ENCODE results near the gene CDH12.
"Not testable (repeated sequence)": the region's sequence is repeated elsewhere in the genome, so short reads cannot be mapped to it uniquely, and the experiment has no call there.

Gene CDH12

DNA sequence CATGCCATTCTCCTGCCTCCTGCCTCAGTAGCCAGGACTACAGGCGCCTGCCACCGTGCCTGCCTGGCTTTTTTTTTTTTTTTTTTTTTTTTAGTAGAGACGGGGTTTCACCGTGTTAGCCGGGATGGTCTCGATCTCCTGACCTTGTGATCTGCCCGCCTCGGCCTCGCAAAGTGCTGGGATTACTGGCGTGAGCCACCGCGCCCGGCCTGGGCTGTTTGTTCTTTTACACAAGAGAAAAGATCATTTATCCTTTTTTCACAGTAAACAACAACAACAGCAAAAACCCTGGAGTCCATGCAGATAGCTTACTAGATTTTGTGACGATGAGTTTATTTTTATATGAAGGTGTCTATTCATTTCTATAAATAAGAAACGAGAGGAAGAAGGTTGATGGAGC lies 538.1 kb downstream of the CDH12 start:
- not testable (repeated sequence) for DNase-seq (ENCODE audit: low read depth in 2 of 3, low spot score in 1 of 3)

DNA sequence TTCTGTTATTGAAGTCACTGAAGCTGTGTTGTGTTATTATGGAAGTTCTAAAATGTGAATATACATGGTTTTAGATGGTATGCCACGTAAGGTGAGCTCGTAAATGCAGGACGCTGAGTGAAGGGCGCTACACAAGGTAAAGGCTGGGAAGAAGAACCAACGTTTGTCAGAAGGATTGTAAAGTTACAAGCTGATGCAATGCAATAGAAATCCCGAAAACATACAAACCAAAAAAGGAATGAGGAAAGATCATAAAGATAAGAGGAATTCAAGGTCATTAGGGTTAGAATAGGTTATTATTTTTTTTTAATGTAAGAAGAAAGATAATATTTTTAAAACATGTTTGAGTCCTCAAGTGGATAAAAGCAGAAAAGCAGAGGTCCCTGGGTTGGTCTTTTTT lies 538.6 kb downstream of the CDH12 start:
- no peak for DNase-seq (ENCODE audit: low read depth in 2 of 3, low spot score in 1 of 3)

DNA sequence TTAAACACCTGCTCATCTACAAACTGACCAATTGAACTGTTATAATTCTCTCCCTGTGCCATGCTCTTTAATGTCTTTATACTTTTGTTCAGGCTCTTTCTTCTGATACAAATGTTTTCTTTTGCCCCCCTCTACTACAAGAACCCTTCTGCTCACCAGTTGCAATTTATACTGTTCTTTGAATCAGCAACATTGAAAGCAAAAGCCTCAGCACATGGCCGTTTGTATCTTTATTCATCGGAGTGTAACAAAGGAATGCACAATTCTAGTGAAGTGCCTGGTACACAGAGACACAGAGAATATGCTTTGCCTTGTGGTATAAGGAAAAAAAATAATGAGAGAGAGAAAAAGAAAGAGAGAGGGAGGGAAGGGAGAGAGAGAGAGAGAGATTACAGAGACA lies 547.1 kb downstream of the CDH12 start:
- no peak for DNase-seq (ENCODE audit: low read depth in 2 of 3, low spot score in 1 of 3)

DNA sequence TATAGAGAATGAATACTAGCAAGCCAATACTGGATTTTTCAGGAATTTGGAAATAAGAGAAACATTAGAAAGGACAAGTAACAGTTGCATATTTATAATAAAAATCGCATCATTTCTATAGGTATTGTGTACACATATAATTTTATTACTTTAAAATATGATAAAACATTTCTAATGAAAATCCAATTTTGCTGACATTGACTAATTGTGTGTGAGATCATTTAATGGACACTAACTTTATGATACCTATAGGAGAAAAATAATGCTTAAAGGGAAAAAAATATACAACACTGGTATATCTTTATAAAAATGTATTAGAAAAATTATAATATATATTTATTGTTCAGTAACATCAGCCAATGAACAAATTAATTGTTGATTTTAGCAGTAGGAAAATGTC lies 557.3 kb downstream of the CDH12 start:
- DNase-seq (ENCODE audit: low read depth in 2 of 3, low spot score in 1 of 3) = no peak

DNA sequence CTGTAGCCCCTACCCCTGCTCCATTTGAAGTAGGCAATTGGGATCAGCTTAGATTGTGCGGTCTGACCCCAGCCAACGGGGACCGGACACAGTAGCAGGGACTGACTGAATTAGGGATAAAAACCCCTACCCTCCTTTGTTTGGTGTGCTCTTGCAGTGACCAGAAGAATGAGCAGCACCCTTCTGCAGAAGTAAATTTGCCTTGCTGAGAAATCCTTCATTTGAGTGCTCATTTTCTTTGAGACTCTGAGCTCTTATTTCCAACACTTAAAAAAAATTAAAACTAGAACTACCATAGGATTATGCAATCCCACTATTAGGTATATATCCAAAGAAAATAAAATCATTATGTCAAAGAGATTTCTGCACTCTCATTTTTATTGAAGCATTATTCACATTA lies 560.0 kb downstream of the CDH12 start:
- DNase-seq (ENCODE audit: low read depth in 2 of 3, low spot score in 1 of 3) = no peak

DNA sequence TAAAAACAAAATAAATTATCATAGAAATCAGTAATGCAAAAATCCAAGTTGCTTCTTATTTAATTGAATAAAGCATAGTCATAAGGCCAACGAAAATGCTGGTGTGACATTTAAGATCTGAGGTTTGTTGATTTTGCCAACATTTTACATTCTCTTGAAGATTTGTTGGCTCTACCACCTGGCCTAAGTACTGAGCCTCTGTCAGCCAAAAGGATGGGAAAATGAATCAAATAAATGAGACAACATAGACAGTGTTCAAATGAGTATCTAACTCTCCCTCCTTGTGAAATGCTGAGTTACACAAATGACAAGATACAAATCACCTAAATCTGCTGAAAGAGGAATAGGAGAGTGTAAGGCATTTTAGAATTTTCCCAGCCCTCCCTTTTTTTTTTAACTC lies 575.0 kb downstream of the CDH12 start:
- no peak for DNase-seq (ENCODE audit: low read depth in 2 of 3, low spot score in 1 of 3)

DNA sequence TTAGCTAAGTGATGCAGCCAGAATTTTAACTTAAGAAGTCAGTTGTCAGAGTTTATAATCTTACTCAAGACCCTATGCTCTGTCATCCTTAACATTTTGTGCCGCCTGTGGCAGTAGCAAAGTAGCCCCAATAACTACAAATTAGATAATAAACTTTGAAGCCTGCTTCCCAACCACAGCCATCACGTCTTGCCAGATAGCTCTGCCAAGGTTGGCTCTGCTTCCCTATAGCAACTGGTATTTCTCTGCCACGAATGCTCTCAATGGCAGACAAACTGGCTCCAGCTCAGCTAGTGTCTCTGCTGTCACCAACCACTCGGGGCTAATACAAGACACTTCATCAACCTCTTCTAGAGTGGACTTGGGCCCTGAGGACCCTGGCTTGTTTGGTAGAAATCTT lies 576.1 kb downstream of the CDH12 start:
- DNase-seq (ENCODE audit: low read depth in 2 of 3, low spot score in 1 of 3) = no peak

DNA sequence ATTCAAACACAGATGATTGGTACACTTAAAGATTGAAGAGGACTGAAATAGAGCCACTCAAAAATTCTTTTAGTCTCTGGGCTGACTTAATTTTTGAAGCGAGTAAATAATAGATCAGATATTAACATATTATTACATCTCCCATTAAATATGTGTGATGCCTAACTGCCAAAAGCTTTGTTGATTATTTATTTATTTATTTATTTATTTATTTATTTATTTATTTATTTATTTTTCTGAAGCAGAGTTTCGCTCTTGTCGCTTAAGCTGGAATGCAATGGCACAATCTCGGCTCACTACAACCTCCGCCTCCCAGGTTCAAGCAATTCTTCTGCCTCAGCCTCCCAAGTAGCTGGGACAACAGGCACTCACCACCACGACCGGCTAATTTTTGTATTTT lies 587.3 kb downstream of the CDH12 start:
- not testable (repeated sequence) for DNase-seq (ENCODE audit: low read depth in 2 of 3, low spot score in 1 of 3)

DNA sequence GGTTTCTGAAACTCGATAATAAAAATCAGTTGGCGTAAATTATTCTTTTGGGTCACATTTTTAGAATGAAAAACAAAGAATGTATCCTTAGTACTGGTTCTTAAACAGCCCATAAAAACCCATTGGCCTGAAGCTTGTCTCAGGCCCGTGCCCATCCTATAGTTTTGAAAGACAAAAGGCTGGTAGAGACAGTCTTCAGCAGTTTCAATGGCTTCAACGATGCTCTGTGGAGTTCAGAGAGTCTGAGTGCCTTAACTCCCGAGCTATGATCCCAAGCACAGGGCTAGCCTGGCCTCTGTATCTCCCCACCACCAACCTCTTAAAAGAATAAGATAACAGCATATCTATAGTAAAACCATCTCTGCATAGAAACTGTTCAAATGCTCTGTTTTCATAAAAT lies 595.0 kb downstream of the CDH12 start:
- DNase-seq (ENCODE audit: low read depth in 2 of 3, low spot score in 1 of 3) = no peak

DNA sequence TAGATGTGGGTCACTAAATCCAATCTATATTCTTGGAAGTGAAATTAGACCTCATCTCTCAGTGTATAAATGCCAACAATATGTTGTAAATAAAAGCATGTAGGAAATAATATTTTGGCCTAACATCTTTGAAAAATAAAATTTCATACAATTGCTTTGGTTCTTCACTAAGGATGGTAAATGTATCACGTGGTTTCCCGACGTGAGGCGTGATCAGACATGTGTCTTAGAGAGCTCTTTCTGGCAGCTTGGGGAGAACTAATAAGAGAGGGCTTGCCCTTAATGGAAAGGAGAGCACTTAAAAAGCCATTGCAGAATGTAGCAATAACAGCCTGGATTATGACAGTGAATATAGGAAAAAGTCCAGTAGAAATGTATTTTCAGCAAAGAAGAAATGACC lies 602.6 kb downstream of the CDH12 start:
- no peak for DNase-seq (ENCODE audit: low read depth in 2 of 3, low spot score in 1 of 3)

DNA sequence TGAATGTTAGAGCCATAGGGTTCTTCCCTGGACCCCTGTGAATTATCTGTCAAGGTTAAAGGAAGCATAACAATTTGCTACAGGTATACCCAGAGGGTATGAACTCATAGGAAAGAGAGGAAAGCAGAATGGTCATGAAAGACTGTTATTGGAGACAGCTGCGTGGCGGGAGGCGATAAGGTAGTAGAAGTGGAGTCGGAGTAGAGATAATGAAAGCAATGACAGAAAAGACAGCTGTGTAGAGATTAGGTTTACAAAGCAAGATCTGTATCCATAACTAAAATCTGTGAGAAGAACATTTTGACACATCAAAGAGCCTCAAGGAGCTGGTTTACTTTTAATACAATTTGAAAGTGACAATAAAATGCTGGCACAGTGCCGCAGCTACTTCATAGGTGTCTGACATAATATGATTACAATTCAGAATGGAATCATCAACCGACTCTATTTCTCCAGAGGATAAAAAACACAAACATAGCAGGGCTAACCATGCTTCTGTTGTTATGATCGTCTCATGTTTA lies 603.9 kb downstream of the CDH12 start:
- no peak for DNase-seq (ENCODE audit: low read depth in 2 of 3, low spot score in 1 of 3)

DNA sequence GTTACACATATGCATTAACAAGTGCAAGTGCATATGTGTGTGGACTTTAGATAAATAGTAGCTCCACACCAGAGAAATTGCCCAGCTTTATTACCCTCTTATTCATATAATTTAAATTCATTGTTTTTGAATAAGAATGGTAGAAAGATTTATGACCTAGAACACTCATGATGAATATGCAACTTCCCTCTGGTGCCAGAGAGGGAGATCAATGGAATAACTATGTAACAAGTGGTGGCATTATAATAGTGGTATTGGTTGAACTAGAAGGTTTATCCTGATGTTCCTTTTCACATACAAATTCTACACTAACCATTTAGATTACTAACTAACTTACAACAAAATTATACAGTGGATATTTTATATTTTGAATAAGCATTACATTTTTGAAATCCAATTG lies 607.4 kb downstream of the CDH12 start:
- DNase-seq (ENCODE audit: low read depth in 2 of 3, low spot score in 1 of 3) = no peak

DNA sequence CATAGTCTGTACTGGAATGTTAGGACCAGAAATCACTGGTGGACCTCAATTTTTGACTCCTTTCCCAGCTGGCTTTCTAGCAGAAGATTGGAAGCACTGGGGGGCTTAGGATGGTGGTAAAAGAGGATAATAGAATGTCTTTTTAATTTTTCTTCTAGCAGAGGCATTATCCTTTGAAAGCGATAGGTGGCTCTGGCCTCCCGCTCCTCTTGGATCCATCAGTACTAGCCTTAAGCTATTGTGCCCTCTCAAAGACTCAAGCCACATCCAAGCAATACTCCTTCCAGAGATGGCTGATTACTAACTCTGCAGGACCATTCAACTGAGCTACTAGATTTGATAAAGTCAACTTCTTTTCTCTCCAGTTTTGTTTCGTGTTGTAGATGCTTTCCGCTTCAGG lies 610.6 kb downstream of the CDH12 start:
- DNase-seq (ENCODE audit: low read depth in 2 of 3, low spot score in 1 of 3) = no peak

DNA sequence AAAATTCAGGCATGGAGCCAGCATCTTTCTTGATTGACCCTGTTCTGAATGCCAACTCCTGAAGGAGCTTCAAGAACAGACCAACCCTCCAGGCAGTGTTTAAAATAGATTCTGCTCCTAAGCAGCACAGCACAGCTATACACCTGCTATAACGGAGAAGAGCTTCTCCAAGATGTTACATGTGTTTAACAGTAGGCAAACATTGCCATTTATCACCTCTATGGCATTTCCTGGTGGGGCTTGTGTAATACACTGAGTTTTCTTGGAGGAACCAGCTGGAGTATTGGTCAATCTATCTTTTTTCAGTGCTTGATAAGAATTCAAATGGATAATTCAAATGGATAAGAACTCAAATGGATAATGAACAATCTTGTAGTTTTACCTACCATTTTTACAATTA lies 615.1 kb downstream of the CDH12 start:
- DNase-seq (ENCODE audit: low read depth in 2 of 3, low spot score in 1 of 3) = no peak

DNA sequence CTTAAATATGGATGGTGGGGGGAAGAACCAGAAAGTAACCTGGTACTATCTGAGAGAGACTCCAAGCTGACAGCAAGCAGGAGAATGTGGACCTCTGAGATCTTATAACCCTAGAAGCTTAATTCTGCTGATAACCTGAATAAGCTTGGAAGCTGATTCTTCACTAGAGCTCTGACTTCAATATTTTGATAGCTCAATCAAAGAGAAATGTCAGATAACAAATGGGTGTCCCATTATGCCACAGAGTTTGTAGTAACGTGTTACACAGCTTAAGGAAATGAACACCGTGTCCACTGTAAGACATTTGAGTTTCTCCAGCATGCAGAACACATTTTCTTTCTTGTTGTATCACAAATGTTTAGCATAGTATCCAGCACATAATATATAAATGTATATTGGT lies 626.7 kb downstream of the CDH12 start:
- no peak for DNase-seq (ENCODE audit: low read depth in 2 of 3, low spot score in 1 of 3)

DNA sequence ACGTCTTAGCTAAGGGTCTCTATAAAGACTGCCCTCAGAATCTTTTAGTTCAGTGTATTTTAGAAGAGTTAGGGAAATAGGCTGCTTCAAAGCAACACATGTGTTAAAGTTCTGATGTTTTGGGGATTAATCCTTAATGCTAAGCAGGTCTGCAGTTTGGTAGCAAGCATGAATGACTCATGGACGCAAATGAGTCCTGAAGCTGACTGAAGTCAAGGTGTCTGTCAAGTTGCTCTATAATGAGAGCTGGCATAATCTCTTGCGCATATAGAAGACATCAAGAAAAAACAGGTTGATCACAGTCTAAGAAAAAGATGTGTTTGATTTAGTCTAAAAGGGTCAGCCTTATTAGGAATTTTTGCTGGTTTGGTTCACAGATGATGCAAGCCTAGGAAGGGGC lies 630.1 kb downstream of the CDH12 start:
- no peak for DNase-seq (ENCODE audit: low read depth in 2 of 3, low spot score in 1 of 3)

DNA sequence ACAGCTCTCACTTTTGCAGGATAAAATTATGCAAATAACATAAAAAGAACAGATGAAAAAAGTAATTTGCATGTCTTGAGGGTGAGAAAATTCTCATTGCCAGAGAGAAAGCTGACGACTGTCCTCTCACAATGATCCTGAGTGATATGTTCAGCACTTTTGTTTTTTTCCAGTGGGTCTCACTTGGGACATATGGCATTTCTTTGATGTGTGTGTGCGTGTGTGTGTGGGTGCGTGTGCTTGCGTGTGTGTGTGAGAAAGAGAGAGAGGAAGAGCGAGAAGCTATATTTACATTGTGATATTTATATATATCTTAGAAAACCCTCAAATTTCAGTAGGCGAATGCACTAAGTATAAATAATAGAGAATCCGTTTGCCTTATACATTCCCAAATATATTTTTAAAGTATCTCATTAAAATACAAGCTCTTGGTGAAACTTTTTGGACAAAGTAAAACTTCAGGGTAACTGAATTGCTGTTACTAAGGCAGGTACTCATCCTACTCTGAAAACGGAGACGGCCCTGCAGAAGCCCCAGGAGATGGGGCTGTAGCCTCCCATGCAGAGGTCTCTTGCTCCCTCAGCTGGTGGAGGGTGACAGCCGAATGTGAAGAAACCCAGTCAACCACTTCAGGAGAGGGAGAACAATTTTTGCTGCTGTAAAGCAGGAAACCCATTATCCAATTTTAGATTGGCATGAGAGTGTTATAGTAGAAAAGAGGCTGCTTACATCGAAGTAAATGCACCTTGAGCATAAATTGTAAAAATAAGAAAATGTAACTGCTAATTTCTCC lies 639.2 kb downstream of the CDH12 start:
- DNase-seq (ENCODE audit: low read depth in 2 of 3, low spot score in 1 of 3) = not testable (repeated sequence)

DNA sequence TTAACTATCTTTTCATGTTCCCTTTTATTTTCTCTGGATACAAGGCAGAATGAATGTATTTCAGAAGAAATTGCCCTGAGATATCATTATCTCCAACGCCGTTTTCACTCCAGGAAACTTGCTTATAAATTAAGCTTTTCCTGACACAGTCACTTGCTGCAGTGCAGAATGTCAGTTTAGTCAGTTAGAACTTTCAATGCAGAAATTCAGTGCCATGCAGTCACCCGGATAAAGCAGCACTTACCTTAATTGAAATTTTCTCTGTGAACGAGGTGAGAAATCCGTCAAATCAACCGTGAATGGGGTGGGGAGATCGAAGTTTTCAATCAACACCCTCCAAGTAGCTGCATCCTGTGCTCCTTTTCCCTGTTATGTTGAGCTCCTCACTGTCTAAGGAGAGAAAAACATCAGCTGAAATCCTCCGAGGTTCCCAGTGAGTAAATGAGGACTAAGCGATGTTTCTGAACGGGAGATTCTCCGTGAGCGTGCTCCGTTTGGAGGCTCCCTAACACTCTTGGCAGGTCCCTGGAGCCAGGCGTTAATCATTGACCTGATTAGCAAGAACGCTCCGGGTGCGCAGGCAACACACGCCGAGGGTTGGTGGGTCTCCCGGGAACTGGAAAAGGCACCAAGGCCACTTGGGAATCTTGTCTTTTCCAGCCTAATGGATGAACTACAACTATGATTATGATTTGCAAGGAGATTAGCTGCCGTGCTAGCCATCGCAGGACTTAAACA lies 640.7 kb downstream of the CDH12 start:
- not testable (repeated sequence) for DNase-seq (ENCODE audit: low read depth in 2 of 3, low spot score in 1 of 3)

DNA sequence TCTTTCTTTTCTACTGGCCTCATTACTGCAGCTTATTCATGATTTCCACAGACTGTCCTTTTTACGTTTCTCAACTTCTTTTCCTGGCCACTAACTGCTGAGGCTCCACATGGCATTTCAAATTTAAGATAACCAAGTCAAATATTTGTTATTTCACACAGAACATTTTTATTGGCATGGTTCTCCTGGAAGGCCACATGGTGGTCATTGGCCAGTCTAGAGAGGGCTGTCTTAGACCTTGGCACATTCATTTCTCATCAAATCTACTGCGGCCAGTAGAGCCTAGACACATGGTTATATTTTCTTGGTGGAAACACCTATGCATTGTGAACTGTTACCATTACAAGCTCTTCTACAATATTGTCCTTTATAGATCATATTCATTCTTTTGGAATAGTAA lies 644.7 kb downstream of the CDH12 start:
- not testable (repeated sequence) for DNase-seq (ENCODE audit: low read depth in 2 of 3, low spot score in 1 of 3)

DNA sequence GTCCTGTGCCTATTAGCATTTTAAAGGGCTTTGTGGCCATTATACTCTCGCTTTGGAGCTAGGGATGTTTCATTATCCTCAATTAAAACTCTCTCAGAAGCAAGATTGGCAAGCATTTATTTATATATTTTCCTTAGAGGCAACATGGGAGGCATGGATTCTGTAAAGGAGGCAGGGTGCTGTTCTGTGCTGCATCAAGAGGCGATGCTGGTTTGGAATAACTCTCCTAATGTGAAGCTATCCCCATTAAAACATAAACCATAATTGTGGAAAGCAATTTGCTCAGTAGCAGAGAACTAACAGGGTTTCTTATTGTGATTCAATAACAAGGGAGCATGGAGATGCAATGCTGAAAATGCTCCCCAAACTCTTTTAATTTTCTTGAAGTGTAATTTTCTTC lies 664.5 kb downstream of the CDH12 start:
- DNase-seq (ENCODE audit: low read depth in 2 of 3, low spot score in 1 of 3) = not testable (repeated sequence)

DNA sequence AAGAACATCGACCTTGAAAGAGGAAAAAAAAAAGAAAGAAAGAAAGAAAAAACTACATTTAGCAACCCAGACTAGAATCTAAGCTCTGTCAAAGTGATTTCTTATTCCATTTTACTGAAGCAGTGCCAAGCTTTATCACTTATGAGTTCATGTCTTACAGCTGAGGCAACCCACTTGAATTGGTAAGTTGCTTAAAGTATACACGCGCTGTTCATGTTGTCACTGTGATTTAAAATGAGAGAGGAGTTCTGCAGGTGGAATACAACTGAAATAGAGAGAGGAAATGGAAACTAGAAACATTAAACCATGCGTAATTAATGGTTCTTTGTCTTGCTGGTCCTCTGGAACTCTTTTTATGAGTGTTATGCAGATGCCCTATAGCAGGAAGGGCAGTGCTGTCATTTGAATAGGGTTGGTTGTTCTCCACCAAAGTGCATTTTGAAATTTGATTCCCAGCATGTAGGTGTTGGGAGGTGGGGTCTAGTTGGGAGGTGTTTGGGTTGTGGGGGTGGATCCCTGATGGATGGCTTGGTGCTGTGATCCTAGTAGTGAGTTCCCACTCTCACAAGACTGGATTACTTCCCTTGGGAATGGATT lies 665.4 kb downstream of the CDH12 start:
- DNase-seq (ENCODE audit: low read depth in 2 of 3, low spot score in 1 of 3) = not testable (repeated sequence)

DNA sequence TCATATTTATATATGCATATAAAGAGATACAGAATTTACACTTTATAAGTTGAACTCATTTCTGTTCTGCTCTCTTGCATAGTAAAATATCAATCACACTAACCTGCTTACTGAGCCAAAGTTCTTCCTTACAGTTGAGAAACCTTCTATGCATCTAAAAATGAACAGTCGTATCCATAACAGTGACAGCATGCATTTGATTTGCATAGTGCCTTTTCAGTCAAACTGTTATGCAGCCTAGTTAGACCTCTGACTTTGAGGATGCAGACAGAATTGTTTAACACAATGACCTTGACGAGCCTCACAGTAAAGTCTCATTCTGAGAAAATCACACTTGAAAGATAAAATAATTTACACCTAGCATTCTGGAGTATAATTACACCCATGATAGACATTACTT lies 683.9 kb downstream of the CDH12 start:
- DNase-seq (ENCODE audit: low read depth in 2 of 3, low spot score in 1 of 3) = not testable (repeated sequence)

Measured in stimulated activated CD4-positive, alpha-beta T cell treated with anti-CD3 and anti-CD28 coated beads, Interleukin-12 subunit alpha, Interleukin-12 subunit beta, amount 100 ng/mL, for 48 hours (primary cell).